NCI-H345 treated with DMSO at 0.1 percent for 48 hours (cell line): ENCODE measurements around the gene EEPD1.

ENCODE experiments used
- DNase-seq: peaks from one replicate; lab custom pipeline; 2025; ENCODE audit not compliant: unreplicated experiment; lab: John Stamatoyannopoulos, UW

The EEPD1 gene

GRCh38 chr7:36188906-36189305, 35.9 kb downstream of the EEPD1 start:
- no peak for DNase-seq

GRCh38 chr7:36190447-36191291, 37.6 kb downstream of the EEPD1 start:
- no peak for DNase-seq

GRCh38 chr7:36191292-36191920, 38.4 kb downstream of the EEPD1 start:
- DNase-seq, result no peak

GRCh38 chr7:36192053-36192824, 39.2 kb downstream of the EEPD1 start:
- DNase-seq, result no peak

- no peak for DNase-seq
Observed at GRCh38 chr7:36192877-36193276, 39.8 kb downstream of the EEPD1 start.

- DNase-seq, result no peak
Observed at GRCh38 chr7:36198854-36199266, 45.8 kb downstream of the EEPD1 start.

- no peak for DNase-seq
Observed at GRCh38 chr7:36199329-36199728, 46.3 kb downstream of the EEPD1 start.

- DNase-seq, result no peak
Observed at GRCh38 chr7:36201122-36201723, 48.2 kb downstream of the EEPD1 start.

- no peak for DNase-seq
Observed at GRCh38 chr7:36202398-36202797, 49.3 kb downstream of the EEPD1 start.

GRCh38 chr7:36203071-36203790, 50.2 kb downstream of the EEPD1 start:
- no peak for DNase-seq

GRCh38 chr7:36204044-36204663, 51.1 kb downstream of the EEPD1 start:
- DNase-seq, result no peak

- DNase-seq, result no peak
Observed at GRCh38 chr7:36204929-36205635, 52.0 kb downstream of the EEPD1 start.

- DNase-seq, result no peak
Observed at GRCh38 chr7:36205803-36206202, 52.7 kb downstream of the EEPD1 start.

GRCh38 chr7:36207451-36208291, 54.6 kb downstream of the EEPD1 start:
- DNase-seq, result no peak

- DNase-seq, result no peak
Observed at GRCh38 chr7:36208426-36208825, 55.4 kb downstream of the EEPD1 start.

GRCh38 chr7:36208997-36209813, 56.2 kb downstream of the EEPD1 start:
- no peak for DNase-seq

- DNase-seq, result no peak
Observed at GRCh38 chr7:36209814-36210183, 56.7 kb downstream of the EEPD1 start.
